ENCODE results near the gene CMYA5. TPM values are rescaled to one million over a fixed set of nuclear protein-coding genes. Genes with fewer than 3 reads are reported as not detected.

The CMYA5 gene
- total RNA-seq, 1 donor: 1.7 TPM

DNA sequence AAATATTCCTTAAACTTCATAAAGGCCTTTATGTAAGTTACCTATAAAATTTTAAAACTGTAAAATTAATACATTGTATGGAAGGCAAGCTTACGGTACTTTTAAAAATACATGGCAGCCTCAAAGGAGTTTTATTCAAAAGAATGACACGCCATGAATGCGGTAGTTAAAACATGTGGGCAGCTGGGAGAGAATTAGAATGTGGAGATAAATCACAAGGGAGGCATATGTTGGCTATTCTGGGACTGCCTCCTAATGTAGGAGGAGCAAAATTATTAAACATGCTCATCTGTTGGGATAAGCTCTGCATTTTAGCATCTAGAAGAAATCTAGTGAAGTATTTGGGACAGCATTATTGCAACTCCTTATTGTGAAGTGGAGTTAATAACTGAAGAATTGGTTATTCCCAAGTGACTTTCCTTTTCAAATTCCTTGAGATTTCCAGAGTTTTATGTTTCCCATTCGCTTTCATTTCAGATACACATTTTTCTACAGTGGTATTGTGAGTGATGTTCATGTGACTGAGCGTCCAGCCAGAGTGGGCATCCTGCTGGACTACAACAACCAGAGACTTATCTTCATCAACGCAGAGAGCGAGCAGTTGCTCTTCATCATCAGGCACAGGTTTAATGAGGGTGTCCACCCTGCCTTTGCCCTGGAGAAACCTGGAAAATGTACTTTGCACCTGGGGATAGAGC is 109.4 kb downstream of the CMYA5 start:
- TF ChIP-seq, protein P1, sequence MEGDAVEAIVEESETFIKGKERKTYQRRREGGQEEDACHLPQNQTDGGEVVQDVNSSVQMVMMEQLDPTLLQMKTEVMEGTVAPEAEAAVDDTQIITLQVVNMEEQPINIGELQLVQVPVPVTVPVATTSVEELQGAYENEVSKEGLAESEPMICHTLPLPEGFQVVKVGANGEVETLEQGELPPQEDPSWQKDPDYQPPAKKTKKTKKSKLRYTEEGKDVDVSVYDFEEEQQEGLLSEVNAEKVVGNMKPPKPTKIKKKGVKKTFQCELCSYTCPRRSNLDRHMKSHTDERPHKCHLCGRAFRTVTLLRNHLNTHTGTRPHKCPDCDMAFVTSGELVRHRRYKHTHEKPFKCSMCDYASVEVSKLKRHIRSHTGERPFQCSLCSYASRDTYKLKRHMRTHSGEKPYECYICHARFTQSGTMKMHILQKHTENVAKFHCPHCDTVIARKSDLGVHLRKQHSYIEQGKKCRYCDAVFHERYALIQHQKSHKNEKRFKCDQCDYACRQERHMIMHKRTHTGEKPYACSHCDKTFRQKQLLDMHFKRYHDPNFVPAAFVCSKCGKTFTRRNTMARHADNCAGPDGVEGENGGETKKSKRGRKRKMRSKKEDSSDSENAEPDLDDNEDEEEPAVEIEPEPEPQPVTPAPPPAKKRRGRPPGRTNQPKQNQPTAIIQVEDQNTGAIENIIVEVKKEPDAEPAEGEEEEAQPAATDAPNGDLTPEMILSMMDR (IDR thresholded peaks at IDR 0.05; ENCODE audit: insufficient read depth, low read length): no peak
- no peak overlapping the region for H3K4me3 ChIP-seq (ENCODE audit: low read depth, low read length)
- no peak for DNase-seq (ENCODE audit: low read depth)

DNA sequence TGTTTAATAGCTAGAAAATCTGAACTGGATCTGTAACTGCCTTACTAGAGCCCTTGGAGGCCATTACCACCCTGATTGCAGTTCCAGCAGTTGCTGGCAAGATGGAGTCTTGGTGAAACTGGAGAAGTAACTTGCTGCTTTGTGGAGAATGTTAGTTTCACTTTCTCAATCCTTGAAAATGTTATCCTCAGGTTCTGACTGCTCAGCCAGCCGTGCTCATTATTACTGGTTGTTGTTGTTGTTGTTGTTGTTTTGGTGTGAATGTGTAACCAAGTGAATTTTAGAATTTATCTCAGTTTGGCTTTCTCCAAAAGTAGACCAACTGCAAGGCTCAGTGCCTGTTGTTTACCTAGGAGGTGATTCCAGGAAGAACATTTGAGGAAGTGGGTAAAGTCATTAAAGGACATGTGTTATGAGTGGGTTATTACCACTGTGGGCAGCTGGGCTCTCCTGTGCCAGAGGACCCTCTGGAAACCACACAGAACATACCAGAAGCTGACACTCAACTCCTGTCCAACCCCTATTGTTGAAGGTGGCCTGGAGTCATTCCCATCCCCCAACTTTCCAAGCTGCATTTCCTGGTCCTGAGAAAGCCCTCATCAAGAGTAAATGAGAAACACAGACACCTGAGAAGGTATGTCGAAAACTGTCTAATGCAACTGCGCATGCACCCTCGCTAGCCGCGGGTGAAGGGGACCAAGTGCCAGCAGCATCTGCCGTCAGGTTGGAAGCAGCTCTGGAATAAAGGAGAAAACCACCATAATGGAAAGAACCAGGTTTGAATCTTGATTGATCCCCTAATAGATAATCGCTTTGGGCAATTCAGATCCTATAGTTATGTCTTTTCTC is 111.6 kb downstream of the CMYA5 start:
- TF ChIP-seq, protein P1 (IDR thresholded peaks at IDR 0.05; ENCODE audit: insufficient read depth, low read length): no peak
- peak; percentile 26 for DNase-seq (ENCODE audit: low read depth)
- H3K4me3 ChIP-seq (ENCODE audit: low read depth, low read length): no peak overlapping the region

DNA sequence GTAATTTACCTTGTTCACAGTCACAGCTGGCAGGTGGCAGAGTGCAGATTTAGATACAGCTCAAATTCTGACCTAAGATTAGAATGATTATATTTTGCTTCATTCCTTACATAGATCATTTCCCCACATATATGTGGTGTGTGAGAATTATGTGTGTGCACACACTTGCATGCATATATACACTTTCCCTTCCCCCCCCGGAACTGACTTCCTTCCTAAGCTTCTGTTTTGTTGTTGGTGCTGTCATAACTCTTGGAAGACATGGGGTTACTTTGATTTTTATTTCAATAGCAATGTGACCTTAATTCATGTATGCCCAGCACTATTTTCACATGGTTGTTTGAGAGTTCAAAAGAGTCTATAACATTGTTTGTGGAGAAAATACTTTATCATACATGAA is 112.8 kb downstream of the CMYA5 start:
- DNase-seq (ENCODE audit: low read depth): no peak
- TF ChIP-seq, protein P1 (IDR thresholded peaks at IDR 0.05; ENCODE audit: insufficient read depth, low read length): no peak
- no peak overlapping the region for H3K4me3 ChIP-seq (ENCODE audit: low read depth, low read length)

DNA sequence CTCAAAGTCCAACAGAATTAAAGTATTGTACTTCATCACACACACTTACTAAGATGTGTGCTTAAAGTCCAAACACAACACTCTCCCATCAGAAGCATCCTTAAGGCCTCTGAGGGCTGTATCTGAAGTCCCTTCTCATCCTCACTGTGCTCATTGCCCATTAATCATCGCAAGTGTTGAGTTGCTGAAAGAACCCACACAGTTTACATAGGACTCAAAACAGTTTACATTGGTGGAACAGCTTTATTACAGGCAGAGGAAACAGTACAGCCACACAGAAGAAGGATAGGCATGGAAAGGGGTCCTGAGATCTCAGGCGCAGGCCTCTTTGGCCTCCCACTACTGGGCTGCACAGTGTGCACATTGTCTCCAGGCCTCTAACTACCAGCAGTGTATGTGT is 113.4 kb downstream of the CMYA5 start:
- TF ChIP-seq, protein P1 (IDR thresholded peaks at IDR 0.05; ENCODE audit: insufficient read depth, low read length): no peak
- DNase-seq (ENCODE audit: low read depth): no peak
- H3K4me3 ChIP-seq (ENCODE audit: low read depth, low read length): no peak overlapping the region

DNA sequence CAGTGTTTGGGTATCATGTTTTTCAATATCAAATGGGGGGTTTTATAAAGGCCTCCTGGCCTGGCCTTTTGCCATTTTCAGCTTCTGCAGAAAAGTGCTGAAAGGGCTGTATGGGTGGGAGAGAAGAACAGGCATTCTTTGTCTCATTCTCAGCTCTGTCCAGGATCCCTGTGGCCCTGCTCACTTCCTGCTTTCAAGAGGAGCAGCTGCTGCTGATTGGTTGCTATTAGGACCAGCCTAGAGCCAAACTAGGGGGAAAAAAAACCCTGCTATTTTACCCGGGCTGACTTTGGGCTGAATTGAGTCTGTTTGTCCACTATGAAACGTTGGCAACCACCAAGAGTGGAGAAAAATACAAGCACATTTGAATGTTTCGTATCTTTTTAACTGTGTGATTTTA is 117.1 kb downstream of the CMYA5 start:
- no peak for DNase-seq (ENCODE audit: low read depth)
- TF ChIP-seq, protein P1 (IDR thresholded peaks at IDR 0.05; ENCODE audit: insufficient read depth, low read length): no peak

DNA sequence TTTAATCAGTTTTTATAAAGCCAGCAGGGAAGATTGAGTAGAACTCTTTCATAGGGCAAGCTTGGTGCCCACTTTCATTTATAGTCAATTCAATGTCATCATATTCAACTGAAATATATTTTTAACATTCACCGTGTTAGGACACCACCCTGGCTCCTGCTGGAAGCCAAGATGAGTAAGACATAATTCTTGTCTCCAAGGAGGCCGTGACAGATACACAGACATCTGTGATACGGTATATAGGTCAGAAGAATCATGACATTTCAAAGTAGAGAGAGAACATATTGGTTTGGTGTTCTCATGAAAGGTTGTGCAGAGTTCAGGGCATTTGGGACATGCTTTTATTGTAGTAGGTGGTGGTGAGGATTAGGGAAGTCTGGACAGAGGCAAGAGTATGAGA is 120.1 kb downstream of the CMYA5 start:
- no peak for DNase-seq (ENCODE audit: low read depth)
- H3K4me3 ChIP-seq (ENCODE audit: low read depth, low read length): no peak overlapping the region
- TF ChIP-seq, protein P1 (IDR thresholded peaks at IDR 0.05; ENCODE audit: insufficient read depth, low read length): no peak

More for the DNA sequence above, 117.1 kb downstream of the CMYA5 start:
- no peak overlapping the region for H3K4me3 ChIP-seq (ENCODE audit: low read depth, low read length)
